ENCODE data around the gene SLC39A11.

Gene SLC39A11

DNA sequence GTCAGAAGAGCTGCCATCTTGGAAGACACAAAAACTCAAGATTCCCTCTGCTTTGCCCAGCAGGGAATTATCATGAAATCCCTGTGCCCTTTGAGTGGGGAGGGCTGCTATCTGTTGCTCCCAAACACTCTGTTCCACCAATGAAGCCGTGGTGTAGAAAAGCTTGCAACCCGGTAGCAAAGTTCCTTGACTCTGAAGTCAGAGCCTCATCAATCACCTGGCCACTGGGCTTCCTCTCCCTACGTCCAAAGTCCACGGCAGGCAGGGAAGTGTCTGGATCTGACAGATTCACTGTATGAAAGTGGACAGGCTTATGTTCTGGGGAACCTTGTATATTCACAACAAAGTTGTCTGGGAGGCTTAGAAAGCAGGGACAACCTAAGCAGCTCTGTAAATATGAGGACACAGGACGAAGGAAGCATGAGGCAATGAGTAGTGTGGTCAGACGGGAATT is 343.3 kb downstream of the SLC39A11 start:
- no peak for DNase-seq (ENCODE audit: low read depth)

DNA sequence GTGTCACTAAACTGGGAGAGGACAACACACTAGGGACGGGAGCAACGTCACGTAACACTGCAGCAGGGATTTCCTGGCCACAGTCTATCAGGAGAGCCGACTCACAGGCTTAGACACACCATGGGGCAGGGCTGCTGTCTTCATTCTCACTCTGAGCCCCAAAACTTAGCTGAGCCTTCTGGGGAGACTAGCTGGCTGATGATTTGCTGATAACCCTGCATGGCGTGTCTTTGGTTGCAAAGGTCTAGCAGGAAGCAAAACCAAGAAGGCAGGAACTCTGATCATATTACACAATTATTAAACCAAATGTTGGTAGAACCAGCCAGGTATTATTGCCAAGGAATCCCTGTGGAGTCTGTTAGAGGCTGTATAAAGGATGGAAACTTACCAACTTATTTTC is 345.0 kb downstream of the SLC39A11 start:
- DNase-seq (ENCODE audit: low read depth) = no peak

DNA sequence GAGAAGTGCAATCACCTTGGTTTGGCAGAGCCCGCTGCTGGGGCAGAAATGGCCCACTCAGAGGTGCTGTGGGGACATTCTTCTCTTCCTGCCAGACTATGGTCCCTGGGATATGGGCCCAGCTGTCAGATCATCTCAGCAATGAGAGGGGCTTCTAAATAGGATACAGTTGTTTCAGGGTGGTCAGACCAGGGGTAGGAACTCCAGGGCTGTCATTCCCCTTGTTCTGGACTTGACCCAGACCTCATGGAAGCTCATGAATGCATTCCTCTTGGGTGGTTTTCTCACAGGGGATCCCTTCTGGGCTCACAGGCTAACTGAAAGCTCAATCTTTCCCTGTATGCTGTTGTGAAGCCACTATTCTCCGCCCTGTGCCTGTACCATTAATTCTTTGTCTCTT is 347.2 kb downstream of the SLC39A11 start:
- no peak for DNase-seq (ENCODE audit: low read depth)

DNA sequence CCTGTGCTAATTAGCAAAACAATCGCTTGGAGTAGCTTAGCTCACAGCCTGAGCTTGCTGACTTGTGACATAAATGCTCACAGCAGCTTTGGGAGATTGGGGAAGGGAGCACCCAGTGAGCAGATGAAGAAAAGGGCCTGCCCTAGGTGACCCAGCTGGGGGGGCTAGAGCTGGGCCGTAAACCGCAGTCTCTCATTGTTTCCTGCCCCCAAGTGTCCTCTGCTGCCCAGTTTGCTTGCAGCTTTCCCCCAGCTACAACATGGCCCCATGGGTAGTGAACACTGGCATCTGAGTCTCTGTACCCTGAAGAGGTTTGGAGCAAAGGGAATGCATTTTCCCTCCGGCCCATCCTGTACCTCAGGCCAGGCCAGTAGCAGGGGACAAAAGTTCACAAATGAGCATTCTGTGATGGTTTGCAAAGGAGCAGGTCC is 349.4 kb downstream of the SLC39A11 start:
- DNase-seq (ENCODE audit: low read depth) = no peak

DNA sequence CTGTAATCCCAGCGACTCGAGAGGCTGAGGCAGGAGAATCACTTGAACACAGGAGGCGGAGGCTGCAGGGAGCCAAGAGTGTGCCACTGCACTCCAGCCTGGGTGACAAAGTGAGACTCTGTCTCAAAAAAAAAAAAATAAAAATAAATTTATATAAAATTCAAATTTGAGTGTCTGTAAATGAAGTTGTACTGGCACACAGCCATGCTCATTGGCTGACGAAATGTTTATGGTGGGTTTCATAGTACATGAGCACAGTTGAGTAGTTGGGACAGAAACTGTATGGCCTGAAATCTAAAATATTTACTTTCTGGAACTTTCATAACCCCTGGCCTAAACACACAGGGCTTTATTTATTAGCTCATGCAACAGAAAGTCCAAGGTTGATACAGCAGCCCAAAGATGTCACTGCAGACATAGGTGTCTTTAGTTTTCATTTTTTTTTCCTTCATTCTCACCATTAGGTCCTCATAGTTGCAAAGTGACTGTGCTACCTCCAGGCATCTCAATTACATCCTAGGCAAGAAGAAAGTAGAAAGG is 355.3 kb downstream of the SLC39A11 start:
- no peak for DNase-seq (ENCODE audit: low read depth)

DNA sequence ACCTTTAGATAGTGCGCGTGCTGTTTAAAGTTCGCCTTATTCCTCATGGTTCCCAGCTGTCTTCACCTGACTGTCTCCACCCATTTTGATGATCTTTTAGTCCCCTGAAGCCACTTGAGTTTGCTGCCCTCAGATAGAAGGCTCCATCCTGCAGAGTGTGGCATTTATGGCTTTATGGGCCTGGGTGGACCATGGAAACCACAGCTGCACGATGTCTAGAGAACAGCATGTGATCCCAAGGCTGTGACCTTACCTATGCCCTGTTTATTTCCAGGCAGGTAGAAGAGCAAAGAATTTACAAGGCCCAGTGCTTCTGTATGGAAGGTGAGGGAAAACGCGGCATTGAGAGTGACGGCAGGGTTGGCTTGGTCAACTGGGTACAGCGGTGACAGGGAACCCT is 356.9 kb downstream of the SLC39A11 start:
- DNase-seq (ENCODE audit: low read depth) = no peak

DNA sequence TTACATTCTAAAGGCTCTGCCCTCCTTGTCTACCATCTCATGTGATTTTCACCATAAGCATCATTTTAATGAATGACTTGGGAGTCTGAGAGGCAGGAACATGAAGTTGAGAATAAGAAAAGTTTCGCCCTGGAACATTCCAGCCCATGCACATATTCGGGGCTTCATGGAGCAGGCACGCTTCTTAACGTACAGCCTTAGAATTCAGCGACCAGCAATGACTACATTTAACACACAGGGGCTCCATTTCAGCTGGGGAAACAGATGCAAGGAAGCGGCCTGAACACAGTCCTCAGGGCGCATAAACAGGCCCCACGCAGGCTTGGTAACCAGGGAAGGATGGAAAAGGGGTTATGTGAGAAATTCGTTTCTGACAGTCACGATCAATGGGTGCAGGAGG is 357.4 kb downstream of the SLC39A11 start:
- no peak for DNase-seq (ENCODE audit: low read depth)

DNA sequence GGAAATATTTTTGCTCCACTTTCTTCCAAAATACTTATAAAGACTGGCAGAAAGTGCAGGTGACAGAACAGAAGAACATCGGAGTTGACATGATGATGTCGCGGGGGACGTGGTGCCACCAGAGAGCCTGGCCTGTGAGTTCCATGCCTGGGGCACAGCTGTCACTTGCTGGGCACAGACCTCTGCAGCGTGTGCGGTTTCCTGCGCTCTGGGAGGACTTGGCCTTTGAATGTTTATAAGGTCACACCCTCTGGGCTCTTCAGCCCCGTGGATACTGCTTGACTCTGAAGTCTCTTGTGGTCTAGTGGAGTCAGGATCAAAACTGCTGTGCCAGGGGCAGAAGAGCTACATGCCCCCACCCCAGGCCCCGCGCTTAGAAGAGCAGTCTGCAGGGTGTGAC is 357.9 kb downstream of the SLC39A11 start:
- DNase-seq (ENCODE audit: low read depth) = no peak

DNA sequence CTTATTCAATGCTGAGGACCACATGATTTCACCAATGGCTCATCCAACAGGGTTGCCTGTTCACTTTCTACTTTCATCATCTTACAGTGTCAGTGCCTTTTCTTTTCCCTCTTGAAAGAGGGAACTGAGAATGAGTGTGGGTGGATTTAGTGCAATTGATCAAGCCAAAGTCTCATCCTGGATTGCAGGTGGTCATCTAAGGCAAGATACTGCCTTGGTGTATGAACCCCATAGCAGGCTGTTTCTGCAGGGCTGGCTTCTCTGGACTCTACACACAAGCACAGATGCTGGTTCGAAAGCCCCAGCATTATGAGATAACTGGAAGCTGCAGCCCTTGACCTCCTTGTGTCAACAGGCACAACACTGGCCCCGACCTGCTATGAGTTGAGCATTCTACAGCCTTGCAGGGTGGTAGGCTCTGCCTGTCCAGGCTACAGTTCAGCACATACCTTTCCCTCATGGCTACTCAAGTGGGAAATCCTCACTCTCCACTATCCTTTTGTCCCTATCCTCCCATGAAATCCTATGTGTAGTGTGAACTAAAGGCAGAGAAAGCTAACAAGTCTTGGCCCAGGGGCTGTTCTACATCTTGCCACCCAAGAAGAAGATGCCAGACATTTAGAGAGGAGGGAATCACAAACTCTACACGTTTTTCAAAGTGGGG is 358.7 kb downstream of the SLC39A11 start:
- DNase-seq (ENCODE audit: low read depth) = no peak

DNA sequence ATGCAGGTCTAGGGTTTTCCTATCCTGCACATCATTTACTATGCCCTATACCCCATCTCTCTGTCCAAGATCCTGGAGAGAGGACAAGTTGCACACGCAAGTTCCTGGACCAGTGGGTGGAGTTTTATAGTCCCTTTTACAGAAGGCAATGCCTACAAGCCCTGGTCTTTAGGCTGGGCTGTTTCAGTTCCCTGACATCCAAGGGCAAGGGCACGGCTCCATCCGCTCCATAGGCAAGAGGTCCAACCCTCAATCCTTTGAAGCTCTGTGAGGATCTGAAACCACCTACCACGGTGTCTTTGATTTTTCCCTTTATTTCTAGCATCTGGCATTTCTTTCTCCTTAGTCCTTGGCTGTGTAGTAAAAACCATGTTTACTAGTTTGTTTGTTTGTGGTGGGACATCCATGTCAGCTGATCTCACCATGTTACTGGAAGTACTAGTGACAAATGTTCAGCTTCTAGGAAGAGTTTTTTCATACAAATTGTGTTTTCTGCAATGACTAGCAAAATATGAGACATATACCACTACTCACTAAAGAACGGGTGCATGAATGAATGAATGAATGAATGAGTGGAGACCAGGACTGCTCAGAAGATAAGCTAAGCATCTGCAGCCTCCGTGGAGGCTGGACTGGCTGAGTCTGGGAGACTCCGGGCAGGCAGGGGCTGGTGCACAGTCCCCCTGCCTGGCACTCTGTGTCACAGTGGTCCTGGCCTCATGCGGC is 359.4 kb downstream of the SLC39A11 start:
- DNase-seq (ENCODE audit: low read depth) = no peak

DNA sequence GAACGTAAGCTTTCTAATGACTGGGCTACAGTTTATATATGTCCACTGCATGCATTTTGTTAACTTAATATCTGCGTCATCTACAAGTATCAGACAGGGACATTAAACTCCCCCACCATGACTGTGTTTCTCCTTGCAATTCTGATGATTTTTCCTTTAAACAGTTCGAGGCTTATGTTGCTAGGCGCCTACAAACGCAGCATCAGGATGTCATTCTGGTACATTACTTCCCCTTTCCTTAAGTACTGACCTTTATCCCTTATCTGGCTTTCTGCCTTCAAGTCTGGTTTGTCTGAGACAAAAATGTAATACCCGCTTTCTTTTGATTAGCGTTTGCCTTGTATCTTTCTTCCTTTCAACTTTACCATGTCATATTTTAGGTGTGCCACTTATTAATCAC is 362.4 kb downstream of the SLC39A11 start:
- DNase-seq (ENCODE audit: low read depth) = no peak

DNA sequence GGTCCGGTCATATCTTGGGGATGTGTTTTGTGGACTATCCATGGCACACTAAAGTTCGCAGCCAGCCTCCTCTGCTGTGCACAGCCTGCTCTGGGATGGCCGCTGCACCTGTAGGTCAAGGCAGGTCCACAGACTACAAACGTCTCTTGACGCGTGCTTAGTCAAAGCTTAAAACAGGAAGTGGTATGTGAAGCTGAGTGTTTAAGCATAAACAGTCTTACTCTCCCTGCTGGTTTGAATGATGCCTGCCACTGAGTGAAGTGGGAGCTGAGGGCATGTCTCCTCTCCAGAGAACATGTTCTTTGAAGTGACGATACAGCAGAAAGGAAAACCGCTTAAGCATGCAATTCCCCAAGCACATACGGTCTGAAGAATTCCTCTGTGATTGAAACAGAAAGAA is 365.6 kb downstream of the SLC39A11 start:
- peak; percentile 11 for DNase-seq (ENCODE audit: low read depth)

DNA sequence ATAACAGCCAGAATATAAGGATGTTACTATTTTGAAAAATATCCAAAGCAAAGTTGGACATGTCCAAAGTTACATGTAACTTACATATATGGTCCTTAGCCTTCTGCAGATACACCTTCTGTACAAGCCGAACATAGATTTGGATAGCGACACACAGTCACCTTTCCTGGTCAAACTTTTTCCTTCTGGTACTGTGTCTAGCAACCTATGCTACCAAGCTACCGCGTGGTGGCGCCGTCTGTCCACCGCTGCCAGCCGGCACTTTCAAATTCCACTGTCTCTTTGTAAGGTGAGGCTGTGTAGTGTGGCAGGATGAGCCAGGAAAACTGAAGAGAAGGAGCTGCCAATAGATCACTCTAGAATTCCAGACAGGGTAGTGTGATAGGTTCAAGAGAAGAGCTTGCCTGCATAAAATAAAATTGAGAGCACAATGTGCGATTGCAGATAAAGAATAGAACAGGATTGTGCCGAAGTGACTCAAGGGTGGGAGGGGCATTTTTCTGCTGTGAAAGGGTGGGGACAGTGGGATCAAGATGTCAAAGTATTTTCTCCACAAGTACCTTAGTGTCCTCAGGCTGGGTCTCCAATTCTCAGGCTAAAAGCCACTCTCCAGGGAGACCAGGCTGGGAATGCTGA is 366.9 kb downstream of the SLC39A11 start:
- DNase-seq (ENCODE audit: low read depth) = peak; percentile 19

DNA sequence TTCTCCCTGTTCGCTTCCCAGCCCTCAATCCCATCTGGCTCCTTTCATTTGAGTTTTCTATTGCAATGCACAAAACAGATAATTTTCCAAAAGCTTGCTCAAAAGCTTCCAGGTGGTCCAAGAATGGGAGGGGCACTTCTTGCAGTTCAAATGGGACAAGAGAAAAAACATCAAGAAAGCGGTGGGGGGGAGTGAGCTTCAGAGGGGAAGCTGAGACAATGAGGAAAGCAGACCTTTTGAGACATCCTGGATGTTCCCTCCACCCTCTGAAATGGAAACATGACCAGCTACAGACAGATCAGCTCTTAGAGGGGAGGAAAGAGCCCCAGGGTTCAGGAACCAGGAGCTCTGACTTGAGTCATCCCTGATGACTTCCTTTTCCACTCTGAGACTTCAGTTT is 368.2 kb downstream of the SLC39A11 start:
- no peak for DNase-seq (ENCODE audit: low read depth)

DNA sequence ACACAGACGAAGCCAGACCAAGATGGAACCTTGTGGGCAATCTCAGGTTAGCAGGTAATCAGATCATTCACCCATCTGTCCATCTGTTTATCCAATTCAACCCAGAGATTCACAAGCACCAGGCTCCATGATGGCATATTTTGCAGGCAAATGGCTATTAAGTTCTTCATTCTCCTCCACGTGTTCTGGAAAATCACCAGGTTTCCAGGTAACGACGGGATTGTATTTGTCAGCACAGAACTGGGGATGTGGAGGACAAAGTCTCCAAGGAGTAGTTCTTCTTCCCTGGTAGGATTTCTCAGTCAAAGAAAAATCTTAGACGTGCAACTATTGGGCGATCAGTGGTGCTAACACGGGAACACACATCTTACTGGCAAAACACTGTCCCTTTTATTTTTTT is 368.8 kb downstream of the SLC39A11 start:
- DNase-seq (ENCODE audit: low read depth) = no peak

DNA sequence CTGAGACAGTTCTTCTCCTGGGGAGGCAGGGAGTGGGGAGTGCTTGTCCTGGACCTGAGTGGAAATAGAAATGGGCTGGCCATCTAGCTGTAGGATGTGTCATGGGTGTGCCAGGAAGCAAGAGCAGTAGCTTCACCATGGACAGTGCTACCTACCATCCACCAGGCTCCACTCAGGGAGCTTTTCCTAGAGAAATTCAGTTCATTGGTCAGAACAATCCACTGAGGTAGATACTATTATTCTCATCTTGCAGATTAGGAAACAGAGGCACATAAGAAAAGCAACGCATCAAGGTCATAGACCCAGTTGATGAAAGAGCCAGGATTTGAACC is 372.0 kb downstream of the SLC39A11 start:
- DNase-seq (ENCODE audit: low read depth) = no peak

DNA sequence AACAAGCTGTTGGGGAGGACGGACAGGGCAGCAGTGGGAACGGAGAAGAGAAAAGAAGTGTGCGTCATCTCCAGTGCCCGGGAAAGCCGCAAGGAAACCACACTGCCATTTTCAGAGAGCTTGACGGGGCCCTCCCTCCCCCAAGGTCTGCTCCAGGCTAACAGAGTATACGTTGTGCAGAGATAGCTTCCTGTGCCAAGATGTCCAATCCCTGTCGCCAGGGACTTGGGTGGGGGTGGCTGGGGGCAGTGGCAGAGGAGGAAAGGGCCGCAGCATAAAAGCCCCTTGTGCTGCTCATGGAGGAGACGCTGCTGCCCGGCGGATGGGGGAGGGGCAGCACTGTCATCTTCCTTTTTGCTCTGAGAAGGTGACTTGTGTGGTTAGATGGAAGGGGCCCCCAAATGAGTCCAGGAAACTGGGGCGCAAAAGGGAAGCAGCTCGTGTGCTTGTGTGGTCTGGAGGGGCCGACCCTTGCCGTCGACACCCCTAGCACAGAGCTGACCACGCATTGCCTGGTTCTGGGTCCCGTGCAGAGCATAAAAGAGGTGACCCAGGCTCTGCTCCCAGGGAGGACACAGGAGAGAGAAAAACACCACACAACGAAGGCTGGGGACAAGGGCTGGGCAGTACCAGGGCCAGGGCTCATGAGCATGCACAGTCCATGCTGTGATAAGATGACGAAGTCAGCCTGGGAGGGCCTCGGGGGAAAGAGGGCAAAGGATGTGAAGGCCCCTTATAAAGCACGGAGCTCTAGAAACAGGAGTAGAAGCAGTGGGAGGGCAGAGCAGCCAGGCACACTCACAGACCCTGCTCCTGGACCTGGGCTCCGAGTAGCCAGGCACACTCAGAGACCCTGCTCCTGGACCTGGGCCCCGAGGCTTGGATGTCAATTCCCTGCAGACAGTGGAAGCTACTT is 372.7 kb downstream of the SLC39A11 start:
- DNase-seq (ENCODE audit: low read depth) = peak; percentile 20

DNA sequence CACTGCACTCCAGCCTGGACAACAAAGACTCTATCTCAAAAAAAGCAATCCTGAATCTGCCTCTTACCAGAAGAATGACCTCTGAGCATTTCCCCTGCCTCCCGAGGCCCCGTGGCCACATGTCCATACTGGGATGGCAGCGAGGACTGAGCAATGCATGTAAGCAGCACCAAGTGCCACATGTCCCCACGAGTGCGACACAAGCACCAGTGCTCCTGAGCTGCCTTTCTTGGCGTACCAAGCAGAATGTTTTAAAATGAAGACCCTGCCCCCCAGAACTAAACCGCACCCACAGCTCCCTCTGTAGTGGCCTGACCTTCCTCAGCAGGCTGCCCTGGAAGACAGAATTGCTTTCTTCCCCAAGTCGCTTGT is 373.3 kb downstream of the SLC39A11 start:
- DNase-seq (ENCODE audit: low read depth) = no peak

DNA sequence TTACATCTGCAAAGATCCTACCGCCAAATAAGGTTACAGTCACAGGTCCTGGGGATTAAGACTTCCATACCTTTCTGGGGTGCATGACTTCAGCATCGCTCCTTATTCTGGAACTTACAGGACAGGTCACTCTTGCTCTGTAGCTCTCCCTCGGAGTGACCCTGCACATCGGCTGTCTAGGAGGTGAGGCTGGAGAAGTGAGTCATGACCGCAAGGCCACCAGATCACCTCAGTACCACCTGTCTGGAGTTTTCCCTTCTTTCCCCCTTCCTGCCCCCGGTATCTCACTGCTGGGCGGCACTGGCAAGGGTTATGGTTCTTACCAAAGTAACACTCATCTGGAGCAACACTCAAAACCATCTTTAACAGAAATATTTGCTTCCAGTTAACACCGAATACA is 374.8 kb downstream of the SLC39A11 start:
- DNase-seq (ENCODE audit: low read depth) = no peak

DNA sequence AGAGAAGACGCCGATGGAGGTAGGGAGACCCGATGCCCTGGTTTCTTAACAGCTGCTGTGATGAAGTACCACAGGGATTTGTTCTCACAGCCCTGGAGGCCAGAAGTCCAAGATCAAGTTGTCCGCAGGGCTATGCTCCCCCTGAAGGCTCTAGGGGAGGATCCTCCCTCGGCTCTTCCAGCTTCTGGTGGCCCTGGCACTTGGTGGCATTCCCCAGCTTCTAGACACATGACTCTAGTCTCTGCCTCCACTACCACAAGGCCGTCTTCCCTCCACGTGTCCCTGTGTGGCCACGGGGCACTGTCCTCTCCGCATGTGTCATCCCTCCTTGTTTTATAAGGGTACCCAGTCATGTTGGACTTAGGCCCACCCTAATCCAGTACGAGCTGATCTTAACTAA is 375.2 kb downstream of the SLC39A11 start:
- no peak for DNase-seq (ENCODE audit: low read depth)

DNA sequence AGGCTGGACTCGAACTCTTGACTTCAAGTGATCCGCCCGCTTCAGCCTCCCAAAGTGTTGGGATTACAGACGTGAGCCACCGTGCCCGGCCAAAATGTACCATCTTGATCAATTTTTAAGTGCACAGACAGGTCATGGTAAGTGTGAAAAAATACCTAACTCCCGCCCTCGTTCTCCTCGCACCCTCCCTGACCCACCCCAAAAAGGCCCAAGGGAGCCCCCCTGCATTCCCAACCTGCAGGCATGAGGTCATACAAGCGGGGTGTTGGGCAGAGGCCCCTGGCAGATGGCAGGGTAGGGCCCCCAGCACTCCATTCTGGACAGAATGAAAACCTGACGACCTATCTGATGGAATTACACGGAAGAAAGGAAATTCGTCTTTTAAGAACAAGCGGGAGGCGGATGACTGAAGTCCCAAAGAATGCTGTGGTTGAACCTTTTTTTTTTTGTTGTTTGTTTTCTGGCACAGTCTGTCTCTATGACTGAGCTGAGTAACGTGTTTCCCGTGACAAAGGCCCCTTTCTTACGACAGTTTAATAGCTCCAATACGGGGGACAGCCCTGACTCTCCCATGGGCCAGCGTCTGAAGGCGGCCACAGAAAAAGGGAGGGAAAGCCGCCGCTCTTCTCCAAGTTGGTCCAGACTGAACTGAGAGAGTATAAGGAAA is 376.4 kb downstream of the SLC39A11 start:
- DNase-seq (ENCODE audit: low read depth) = no peak

All from activated T-cell treated with anti-CD3 and anti-CD28 coated beads for 24 hours (primary cell).